ENCODE measurements around the gene PKDCC. TPM values are rescaled to one million over a fixed set of nuclear protein-coding genes. Genes with fewer than 3 reads are reported as not detected.

Gene PKDCC
- total RNA-seq, 1 donor from 2014 or later = 959 TPM

DNA sequence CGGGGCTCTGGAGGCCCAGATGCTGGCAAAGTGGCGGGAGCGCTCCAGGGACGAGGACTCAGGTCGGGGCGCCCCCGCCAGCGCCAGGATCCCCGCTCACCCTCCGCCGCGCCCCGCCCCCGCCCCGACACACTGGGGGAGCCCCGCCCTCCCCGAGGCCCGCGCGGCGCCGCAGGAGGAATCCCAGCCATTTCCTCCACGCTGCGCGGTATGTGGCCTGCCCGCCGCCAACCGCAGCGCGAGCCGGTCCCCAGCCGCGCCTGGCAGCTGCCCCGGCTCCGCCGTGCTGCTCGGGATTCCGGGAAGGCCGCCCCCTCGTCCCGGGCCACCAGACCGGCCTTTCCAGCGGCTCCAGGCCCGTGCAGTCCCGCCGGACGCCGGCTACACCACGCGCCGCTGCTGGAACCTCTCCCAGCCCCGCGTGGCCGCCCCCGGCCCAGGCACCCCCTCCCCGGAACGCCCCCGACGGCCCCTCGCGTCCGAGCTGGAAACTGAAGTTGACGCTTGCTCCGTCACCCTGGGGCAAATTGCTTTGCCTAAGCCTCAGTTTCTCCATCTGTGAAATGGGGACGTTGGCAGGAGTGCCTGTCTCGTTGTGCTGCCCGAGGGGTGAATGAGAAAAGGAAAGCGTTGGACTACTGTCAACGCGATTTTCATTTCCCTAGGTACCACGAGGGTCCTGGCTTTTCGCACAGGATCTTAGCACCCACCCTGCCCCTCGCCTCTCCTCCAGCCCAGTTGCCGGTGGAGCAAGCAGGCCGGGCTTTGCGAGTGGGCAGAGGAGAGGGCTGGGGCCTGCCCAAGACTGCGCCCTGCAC is 53.6 kb downstream of the PKDCC start:
- peak overlapping the region; percentile 68 for H3K27ac Mint-ChIP-seq (ENCODE audit: unreplicated experiment)
- no peaks in the 10 kb centered on the region for H3K36me3 Mint-ChIP-seq (ENCODE audit: unreplicated experiment)
- peaks cover 7% of the 10 kb centered on the region for H3K4me1 Mint-ChIP-seq (ENCODE audit: low read depth, unreplicated experiment)
- peaks cover 8% of the 10 kb centered on the region for H3K27me3 Mint-ChIP-seq (ENCODE audit: unreplicated experiment)
- H3K4me3 Mint-ChIP-seq (ENCODE audit: unreplicated experiment) = peak overlapping the region; percentile 76
- peak; percentile 43 for DNase-seq
- H3K9me3 Mint-ChIP-seq (ENCODE audit: unreplicated experiment) = peaks cover 5% of the 10 kb centered on the region
- TF ChIP-seq, protein P1, sequence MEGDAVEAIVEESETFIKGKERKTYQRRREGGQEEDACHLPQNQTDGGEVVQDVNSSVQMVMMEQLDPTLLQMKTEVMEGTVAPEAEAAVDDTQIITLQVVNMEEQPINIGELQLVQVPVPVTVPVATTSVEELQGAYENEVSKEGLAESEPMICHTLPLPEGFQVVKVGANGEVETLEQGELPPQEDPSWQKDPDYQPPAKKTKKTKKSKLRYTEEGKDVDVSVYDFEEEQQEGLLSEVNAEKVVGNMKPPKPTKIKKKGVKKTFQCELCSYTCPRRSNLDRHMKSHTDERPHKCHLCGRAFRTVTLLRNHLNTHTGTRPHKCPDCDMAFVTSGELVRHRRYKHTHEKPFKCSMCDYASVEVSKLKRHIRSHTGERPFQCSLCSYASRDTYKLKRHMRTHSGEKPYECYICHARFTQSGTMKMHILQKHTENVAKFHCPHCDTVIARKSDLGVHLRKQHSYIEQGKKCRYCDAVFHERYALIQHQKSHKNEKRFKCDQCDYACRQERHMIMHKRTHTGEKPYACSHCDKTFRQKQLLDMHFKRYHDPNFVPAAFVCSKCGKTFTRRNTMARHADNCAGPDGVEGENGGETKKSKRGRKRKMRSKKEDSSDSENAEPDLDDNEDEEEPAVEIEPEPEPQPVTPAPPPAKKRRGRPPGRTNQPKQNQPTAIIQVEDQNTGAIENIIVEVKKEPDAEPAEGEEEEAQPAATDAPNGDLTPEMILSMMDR (IDR thresholded peaks at IDR 0.05; ENCODE audit: partially characterized antibody, unreplicated experiment) = no peak

DNA sequence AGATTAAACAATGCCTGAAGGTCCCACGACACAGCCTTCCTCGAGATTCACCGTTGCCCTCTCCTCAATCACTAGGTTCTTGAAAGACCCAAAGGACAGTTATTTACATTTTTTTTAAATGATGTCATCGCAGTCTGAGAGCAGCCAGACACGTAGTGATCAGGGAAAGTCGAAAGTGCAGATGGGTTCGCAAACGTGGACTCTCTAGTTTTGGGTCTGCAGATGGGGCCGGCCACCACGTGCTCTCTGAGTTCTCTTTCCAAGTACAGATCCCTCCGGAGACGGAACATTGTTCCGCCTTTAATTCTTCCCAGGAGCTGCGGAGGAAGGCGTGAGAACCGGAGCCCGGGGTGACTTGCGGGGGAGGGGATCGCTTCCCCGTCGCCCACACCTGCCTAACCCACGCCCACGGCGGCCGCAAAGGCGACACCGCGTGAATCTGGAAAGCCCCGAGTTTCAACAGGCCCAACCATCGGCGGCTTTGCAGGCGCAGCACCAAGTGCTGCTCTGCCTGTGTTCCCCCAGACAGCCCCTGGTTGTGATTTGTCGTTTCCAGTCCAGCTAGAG is 54.3 kb downstream of the PKDCC start:
- Mint-ChIP-seq H3K27ac (ENCODE audit: unreplicated experiment) (peak overlapping the region; percentile 68), H3K9me3 (ENCODE audit: unreplicated experiment) (peaks cover 5% of the 10 kb centered on the region)
- peak; percentile 51 for DNase-seq

DNA sequence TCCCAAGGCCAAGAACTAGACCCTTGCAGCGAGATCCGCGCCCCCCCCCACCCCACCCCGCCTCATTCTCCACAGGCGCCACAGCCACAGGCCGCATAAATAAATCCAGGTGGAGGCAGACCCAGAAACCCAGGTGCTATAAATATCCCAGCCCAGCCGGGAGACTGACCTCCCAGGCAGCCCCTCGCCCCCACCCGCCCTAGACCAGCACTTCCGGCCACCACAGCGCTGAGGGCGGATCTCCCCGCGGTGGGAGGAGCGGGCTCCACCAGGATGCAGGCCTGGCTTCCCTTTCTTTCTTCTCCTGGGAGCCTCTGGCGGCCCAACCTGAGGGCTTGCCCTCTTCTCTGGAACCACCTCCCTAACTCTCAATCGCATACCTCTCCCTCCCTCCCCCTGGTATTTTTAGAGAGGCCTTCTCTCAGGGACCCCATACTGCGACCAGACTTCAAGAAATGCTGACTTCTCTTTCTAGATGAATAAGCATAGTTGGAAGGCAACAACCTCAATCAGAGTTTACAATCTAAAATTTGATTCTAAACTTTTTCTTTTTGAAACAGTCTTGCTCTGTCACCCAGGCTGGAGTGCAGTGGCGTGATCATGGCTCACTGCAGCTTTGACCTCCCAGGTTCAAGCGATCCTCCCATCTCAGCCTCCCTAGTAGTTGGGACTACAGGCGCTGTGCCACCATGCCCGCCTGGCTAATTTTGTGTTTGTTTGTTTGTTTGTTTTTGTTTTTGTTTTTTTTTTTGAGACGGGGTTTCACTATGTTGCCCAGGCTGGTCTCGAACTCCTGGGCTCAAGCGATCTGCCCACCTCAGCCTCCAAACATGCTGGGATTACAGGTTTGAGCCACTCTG is 55.0 kb downstream of the PKDCC start:
- H3K4me1 Mint-ChIP-seq (ENCODE audit: low read depth, unreplicated experiment) = peaks cover 7% of the 10 kb centered on the region
- peak overlapping the region; percentile 68 for H3K27ac Mint-ChIP-seq (ENCODE audit: unreplicated experiment)
- H3K36me3 Mint-ChIP-seq (ENCODE audit: unreplicated experiment) = no peaks in the 10 kb centered on the region
- peak overlapping the region; percentile 76 for H3K4me3 Mint-ChIP-seq (ENCODE audit: unreplicated experiment)
- H3K27me3 Mint-ChIP-seq (ENCODE audit: unreplicated experiment) = peaks cover 3% of the 10 kb centered on the region
- DNase-seq = peak; percentile 79
- TF ChIP-seq, protein P1 (IDR thresholded peaks at IDR 0.05; ENCODE audit: partially characterized antibody, unreplicated experiment) = no peak
- H3K9me3 Mint-ChIP-seq (ENCODE audit: unreplicated experiment) = peaks cover 5% of the 10 kb centered on the region

More for the DNA sequence above, 54.3 kb downstream of the PKDCC start:
- Mint-ChIP-seq H3K36me3 (ENCODE audit: unreplicated experiment) (no peaks in the 10 kb centered on the region), H3K4me3 (ENCODE audit: unreplicated experiment) (peak overlapping the region; percentile 76), H3K27me3 (ENCODE audit: unreplicated experiment) (peaks cover 8% of the 10 kb centered on the region), H3K4me1 (ENCODE audit: low read depth, unreplicated experiment) (peaks cover 7% of the 10 kb centered on the region)
- TF ChIP-seq, protein P1 (IDR thresholded peaks at IDR 0.05; ENCODE audit: partially characterized antibody, unreplicated experiment) = no peak

DNA sequence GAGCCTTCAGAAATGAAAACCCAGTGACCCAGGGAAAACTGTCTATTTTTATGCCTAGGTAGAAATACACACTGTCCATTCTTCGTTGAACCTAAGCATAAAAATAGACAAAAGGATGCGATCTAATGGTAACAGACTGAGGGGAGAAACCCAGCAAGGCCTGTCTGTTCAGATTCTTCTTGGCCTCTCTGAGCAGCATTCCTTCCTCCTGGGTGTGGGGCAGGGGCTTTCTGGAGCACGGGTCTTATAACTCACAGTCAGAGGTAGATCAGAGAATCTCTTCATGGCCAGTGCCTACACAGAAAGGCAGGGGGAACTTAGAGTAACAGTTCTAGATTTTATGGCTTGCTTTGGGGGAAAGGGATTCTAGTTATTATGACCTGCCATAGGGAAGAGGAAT is 56.0 kb downstream of the PKDCC start:
- Mint-ChIP-seq H3K4me3 (ENCODE audit: unreplicated experiment) (no peak overlapping the region), H3K27me3 (ENCODE audit: unreplicated experiment) (peaks cover 3% of the 10 kb centered on the region), H3K9me3 (ENCODE audit: unreplicated experiment) (peaks cover 5% of the 10 kb centered on the region), H3K36me3 (ENCODE audit: unreplicated experiment) (no peaks in the 10 kb centered on the region), H3K27ac (ENCODE audit: unreplicated experiment) (no peak overlapping the region), H3K4me1 (ENCODE audit: low read depth, unreplicated experiment) (peaks cover 7% of the 10 kb centered on the region)
- TF ChIP-seq, protein P1 (IDR thresholded peaks at IDR 0.05; ENCODE audit: partially characterized antibody, unreplicated experiment) = no peak
- DNase-seq = no peak
